ENCODE data around the gene CDH23.

GRCh38 chr10:71731791-71732190 is 335.1 kb downstream of the CDH23 start:
- TF ChIP-seq CTCF (IDR thresholded peaks at IDR 0.05) (no peak), EZH2 (IDR thresholded peaks at IDR 0.05; ENCODE audit: borderline replicate concordance, insufficient read depth, low read depth, low read length, poor library complexity, severe bottlenecking) (no peak)
